GM04503 (cell line): ENCODE measurements around the gene ADM5.

Source experiments
- DNase-seq: peaks from one replicate; pipeline ENCODE4 v3.0.0-alpha.2; 2012; ENCODE audit warnings: low read depth

The ADM5 gene

GRCh38 chr19:49680421-49681351 lies 8.7 kb upstream of the ADM5 start:
- DNase-seq = no peak

DNA sequence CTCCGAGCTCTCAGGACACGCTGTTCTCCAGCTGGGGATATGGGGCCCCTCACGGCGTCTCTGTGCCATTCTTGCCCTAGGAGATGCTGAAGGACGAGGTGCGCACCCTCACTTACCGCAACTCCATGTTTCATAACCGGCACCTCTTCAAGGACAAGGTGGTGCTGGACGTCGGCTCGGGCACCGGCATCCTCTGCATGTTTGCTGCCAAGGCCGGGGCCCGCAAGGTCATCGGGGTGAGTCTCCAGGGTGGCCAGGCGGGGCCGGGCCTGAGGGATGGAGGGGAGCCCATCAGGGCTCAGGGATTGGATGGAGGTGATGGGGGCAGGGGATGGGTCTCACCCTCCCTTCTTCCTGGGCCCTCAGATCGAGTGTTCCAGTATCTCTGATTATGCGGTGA lies 7.6 kb upstream of the ADM5 start:
- DNase-seq = no peak

DNA sequence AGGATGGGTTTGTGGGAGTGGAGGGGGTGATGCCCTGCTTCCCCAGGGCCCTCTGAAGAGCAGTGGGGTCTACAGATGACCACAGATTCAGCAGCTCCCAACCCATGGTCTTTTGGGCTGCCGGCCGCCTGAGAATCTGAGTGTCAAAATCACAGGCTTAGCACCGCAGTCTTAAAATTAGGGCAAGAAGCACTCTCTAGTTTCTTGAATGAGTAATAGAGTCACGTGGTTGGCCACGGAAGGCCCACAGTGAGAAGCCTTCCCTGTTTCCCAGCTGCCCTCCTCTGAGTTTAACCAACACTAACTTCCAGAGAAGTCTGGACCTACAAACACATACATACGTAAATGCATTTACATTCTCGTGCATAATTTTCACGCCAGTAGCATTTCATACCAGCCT lies 7.1 kb upstream of the ADM5 start:
- no peak for DNase-seq

DNA sequence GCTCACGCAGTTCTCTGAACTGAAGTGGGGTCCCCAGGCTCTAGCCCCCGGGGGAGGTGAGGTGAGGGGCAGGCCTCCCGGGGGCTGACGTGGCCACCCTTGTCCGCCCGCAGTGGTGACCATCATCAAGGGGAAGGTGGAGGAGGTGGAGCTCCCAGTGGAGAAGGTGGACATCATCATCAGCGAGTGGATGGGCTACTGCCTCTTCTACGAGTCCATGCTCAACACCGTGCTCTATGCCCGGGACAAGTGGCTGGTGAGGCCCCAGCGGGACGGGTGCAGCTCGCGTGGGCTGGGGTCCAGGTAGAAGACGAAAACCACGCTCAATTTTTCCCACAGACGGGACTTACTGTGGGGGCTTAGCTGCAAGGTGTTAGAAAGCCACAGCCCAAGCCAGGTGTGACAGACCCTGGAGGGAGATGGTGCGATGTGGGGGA lies 5.6 kb upstream of the ADM5 start:
- DNase-seq = no peak

- no peak for DNase-seq
These were observed 5.0 kb upstream of the ADM5 start for GRCh38 chr19:49684251-49684982.

DNA sequence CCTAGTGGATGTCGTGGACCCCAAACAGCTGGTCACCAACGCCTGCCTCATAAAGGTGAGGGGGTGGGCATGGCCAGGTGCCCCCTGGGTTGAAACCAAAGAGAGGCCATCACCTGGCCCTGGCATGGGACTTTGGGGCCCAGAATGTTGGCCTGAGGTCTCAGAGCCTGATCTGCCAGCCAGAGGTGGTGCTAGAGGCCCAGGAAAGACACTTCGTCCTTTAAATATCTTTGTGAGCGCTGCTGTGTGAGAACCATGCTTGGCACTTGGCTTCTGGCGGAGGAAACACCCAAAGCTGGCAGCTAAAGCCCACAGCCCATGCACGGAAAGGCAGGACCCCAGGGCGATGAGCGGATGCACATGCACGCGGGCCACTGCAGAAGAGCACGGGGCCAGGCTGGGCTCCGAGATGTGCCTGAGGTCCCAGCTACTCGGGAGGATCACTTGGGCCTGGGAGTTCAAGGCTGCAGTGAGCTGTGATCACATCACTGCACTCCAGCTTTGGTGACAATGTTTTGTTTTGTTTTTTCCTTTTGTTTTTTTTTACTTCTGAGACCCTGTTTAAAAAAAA lies 4.3 kb upstream of the ADM5 start:
- DNase-seq = no peak

DNA sequence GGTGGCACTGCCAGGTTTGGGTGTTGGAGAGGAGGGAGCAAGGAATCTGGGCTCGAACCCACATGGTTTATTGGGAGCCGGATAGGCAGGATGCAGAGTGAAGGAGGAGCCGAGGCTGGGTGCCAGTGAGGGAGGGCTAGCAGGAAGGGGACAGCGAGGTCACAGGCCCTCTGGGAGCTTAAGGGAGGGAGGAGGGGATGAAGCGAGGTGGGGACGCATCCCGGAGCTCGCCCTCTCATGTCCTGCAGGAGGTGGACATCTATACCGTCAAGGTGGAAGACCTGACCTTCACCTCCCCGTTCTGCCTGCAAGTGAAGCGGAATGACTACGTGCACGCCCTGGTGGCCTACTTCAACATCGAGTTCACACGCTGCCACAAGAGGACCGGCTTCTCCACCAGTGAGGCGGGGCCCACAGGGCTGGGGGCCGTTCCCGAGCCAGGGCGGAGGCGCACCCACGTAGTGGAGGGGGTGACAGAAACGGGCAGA lies 3.5 kb upstream of the ADM5 start:
- no peak for DNase-seq

- DNase-seq = no peak
These were observed 2.8 kb upstream of the ADM5 start for GRCh38 chr19:49686503-49687088.

- no peak for DNase-seq
These were observed 2.2 kb upstream of the ADM5 start for GRCh38 chr19:49687150-49687549.

DNA sequence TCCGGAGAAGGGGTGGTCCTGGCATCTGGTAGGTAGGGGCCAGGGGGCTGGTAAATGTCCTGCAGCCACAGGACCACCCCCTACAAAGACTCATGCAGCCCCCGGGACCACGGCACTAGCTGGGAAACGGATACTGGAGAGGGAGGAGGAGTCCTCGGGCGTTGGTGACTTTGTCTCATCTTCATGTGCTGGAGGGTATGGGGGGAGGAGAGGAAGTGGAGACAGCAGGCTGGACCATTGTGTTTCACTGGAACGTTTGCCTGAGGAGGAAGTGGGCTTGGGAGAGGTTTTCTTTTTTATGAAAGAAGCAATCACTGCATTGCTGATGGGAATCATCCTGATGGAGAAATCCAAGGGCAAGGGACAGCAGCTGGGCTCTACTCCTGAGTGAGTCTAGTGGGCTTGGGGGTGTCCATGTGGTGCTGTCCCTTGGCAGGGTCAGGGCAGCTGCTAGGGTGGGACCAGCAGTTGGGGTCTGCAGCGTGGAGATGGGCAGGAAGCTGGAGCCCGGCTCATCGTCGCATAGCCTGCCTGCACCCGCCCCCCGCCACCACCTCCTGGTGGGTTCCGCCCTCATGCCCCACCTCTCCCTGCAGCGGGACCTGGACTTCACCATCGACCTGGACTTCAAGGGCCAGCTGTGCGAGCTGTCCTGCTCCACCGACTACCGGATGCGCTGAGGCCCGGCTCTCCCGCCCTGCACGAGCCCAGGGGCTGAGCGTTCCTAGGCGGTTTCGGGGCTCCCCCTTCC lies 1.7 kb upstream of the ADM5 start:
- DNase-seq = no peak

- no peak for DNase-seq
These were observed 762 bp upstream of the ADM5 start for GRCh38 chr19:49688531-49689132.

DNA sequence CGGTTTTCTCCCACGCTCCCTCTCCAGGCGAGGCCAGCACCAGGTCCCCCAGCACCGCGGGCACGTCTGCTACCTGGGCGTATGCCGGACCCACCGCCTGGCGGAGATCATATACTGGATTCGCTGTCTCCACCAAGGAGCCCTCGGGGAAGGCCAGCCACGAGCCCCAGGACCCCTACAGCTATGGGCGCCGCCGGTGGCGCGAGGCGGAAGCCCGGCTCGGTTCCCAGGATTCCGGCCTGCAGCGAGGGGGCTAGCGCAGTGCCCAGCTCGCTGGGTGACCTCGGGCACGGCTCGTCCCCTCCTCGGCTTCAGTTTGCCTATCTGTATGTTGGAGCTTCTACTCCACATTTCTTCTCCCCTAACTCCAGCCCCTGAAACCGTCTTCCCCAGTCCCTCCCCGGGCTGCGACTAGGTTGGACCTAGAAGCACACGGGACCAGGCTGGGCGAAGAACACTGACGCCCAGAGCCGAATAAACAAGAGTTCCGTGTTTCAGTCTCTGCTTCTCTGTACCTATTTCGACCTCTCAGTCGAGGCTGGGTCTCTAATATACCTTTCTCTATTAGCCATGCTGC lies 773 bp downstream of the ADM5 start:
- DNase-seq = no peak

DNA sequence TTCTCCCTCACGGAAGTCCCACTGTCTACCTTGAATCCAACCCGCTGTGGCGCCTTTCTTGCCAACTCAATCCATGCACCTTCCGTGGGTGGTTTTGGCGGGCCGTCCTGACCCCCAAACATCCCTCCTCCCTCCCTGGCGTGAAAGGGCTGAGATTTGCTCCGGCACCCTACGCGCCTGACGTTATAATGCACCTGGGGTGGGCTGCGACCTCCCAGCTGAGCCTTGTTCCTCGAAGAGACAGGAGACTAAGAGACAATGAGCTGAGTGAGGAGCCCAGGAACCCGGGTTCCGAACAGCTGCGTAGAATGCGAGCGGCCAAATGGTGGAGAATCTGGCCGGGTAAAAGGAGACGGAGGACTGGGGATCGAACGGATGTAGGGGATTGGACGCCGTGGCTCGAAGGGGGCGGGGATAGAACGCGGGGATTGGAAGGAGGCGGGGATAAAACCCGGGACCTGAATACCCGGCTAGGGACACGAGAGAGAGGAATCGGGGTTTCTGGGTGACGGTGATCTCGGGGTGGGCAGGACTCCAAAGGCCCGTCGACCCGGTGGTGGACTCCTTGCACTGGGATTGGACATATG lies 1.4 kb downstream of the ADM5 start, which contains the start of gene CPT1C:
Gene CPT1C (plus strand): TSS at position 461 of the 587 bp plus-strand sequence. CDS start 1,137 bp downstream, outside the sequence.
- DNase-seq = no peak

- DNase-seq = no peak
These were observed 2.1 kb downstream of the ADM5 start for GRCh38 chr19:49691243-49692146.

DNA sequence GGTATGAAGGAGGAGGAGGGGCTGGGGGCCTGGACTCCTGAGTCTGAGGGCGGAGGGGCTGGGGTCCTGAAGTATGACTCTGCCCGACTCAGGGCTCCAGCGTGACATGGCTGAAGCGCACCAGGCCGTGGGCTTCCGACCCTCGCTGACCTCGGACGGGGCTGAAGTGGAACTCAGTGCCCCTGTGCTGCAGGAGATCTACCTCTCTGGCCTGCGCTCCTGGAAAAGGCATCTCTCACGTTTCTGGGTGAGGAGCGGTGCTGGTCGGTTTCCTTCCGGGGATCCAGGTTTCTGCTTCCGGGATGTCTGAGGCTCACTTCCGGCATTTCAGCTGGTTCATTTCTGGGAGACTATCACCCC lies 2.7 kb downstream of the ADM5 start:
- no peak for DNase-seq

DNA sequence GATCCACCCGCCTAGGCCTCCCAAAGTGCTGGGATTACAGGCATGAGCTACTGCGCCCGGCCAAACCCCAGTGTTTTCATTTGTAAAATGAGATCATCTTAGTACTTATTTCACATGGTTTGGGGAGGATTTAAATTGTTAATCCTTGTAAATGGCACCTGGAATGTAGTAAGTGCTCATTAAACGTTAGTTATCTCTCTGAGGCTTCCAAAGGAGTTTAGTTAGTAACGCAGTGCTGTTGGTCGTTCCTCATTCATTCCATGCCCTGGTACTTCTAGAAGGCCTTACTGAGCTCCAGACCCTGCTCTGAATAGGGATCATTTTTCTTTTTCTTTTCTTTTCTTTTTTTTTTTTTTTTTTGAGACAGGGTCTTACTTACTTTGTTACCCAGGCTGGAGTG lies 6.7 kb downstream of the ADM5 start:
- no peak for DNase-seq

- no peak for DNase-seq
These were observed 7.5 kb downstream of the ADM5 start for GRCh38 chr19:49696865-49697264.

DNA sequence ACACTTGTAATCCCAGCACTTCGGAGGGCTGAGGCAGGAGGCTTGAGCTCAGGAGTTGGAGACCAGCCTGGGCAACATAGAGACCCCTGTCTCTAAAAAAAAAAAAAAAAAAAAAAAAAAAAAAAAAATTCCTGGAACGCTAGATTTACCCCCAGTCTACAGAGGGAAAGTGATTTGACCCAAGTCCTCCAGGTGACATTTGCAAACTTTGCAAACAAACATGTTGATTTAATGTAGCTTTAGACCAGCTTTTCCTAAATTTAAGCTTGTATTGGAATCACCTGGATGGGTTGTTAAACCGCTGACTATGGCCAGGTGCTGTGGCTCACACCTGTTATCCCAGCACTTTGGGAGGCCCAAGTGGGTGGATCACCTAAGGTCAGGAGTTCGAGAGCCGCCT lies 10.0 kb downstream of the ADM5 start:
- no peak for DNase-seq

- no peak for DNase-seq
These were observed 11.2 kb downstream of the ADM5 start for GRCh38 chr19:49700563-49700962.
